Mesenchymal stem cell (in vitro differentiated cells and primary cell): ENCODE results near the gene INCA1.

ENCODE experiments used
- DNase-seq: peaks from one replicate; pipeline ENCODE4 v3.0.0-alpha.2; 2013
- H2AFZ ChIP-seq: one replicate; pipeline ENCODE4 v1.6.1; 2013; ENCODE audit warnings: low read depth, mild to moderate bottlenecking, control low read depth, inconsistent platforms, low read length, moderate library complexity
- H2AK5ac ChIP-seq: 2 replicates; pipeline ENCODE4 v1.6.1; 2013; ENCODE audit warnings: low read length, moderate library complexity, mild to moderate bottlenecking, inconsistent platforms; ENCODE audit not compliant: severe bottlenecking
- H2BK120ac ChIP-seq: one replicate; pipeline ENCODE4 v1.6.1; 2013; ENCODE audit warnings: low read depth, mild to moderate bottlenecking, inconsistent platforms, low read length, moderate library complexity
- H2BK12ac ChIP-seq, 2 experiments: one replicate each; pipeline ENCODE4 v1.6.1; 2013; ENCODE audit warnings: inconsistent platforms in 2 of 2, low read length in 2 of 2, mild to moderate bottlenecking in 2 of 2, moderate library complexity in 2 of 2, control low read depth in 1 of 2
- H2BK15ac ChIP-seq: one replicate; pipeline ENCODE4 v1.6.1; 2013; ENCODE audit warnings: mild to moderate bottlenecking, low read depth, inconsistent platforms; ENCODE audit not compliant: poor library complexity, severe bottlenecking
- H2BK5ac ChIP-seq: 2 replicates; pipeline ENCODE4 v1.6.1; 2013; ENCODE audit warnings: low read depth, mild to moderate bottlenecking, low read length, control low read depth, inconsistent platforms; ENCODE audit not compliant: poor library complexity, severe bottlenecking
- H3K14ac ChIP-seq, 2 experiments: one replicate each; pipeline ENCODE4 v1.6.1; 2013; ENCODE audit warnings: inconsistent platforms in 2 of 2, low read length in 2 of 2, control low read depth in 1 of 2, mild to moderate bottlenecking in 1 of 2, moderate library complexity in 1 of 2
- H3K18ac ChIP-seq, 2 experiments: one replicate each; pipeline ENCODE4 v1.6.1; 2013; ENCODE audit warnings: inconsistent platforms in 2 of 2, low read length in 2 of 2, control low read depth in 1 of 2, low read depth in 1 of 2, mild to moderate bottlenecking in 1 of 2
- H3K23ac ChIP-seq, 2 experiments: one replicate each; pipeline ENCODE4 v1.6.1; 2013; ENCODE audit warnings: inconsistent platforms in 2 of 2, low read length in 2 of 2, mild to moderate bottlenecking in 2 of 2, moderate library complexity in 2 of 2, control low read depth in 1 of 2
- H3K27ac ChIP-seq: 2 replicates; pipeline ENCODE4 v1.5.1; 2013; ENCODE audit warnings: mild to moderate bottlenecking, moderate library complexity, low read length, control low read depth, inconsistent platforms; ENCODE audit not compliant: poor library complexity, severe bottlenecking
- H3K27me3 ChIP-seq, 2 experiments: 2 replicates each; pipeline versions ENCODE4 v1.6.1 to v1.7.0; 2013; ENCODE audit warnings: low read length in 2 of 2, mild to moderate bottlenecking in 2 of 2, moderate library complexity in 2 of 2, control low read depth in 1 of 2, inconsistent platforms in 1 of 2; ENCODE audit not compliant: control insufficient read depth in 1 of 2, insufficient read depth in 1 of 2
- H3K36me3 ChIP-seq, 2 experiments: 2 replicates each; pipeline versions ENCODE4 v1.6.1 to v1.7.0; 2013; ENCODE audit warnings: low read length in 2 of 2, control low read depth in 1 of 2, inconsistent platforms in 1 of 2, low read depth in 1 of 2, mild to moderate bottlenecking in 1 of 2; ENCODE audit not compliant: insufficient read depth in 2 of 2, control insufficient read depth in 1 of 2
- H3K4ac ChIP-seq, 2 experiments: one replicate each; pipeline ENCODE4 v1.6.1; 2013; ENCODE audit warnings: inconsistent platforms in 2 of 2, low read length in 2 of 2, mild to moderate bottlenecking in 2 of 2, moderate library complexity in 2 of 2, control low read depth in 1 of 2, low read depth in 1 of 2
- H3K4me1 ChIP-seq: 2 replicates; pipeline ENCODE4 v1.6.1; 2013; ENCODE audit warnings: low read depth, low read length, control low read depth; ENCODE audit not compliant: control insufficient read depth, insufficient read depth
- H3K4me2 ChIP-seq: 2 replicates; pipeline ENCODE4 v1.6.1; 2013; ENCODE audit warnings: low read length, mild to moderate bottlenecking, inconsistent platforms; ENCODE audit not compliant: poor library complexity, severe bottlenecking
- H3K4me3 ChIP-seq, 2 experiments: 2 replicates each; pipeline versions ENCODE4 v1.5.1 to v1.7.0; 2013; ENCODE audit warnings: low read length in 2 of 2, mild to moderate bottlenecking in 2 of 2, control low read depth in 1 of 2, low read depth in 1 of 2; ENCODE audit not compliant: insufficient read depth in 1 of 2
- H3K79me1 ChIP-seq: replicated peaks from 2 replicates; pipeline ENCODE4 v1.6.1; 2013; ENCODE audit warnings: mild to moderate bottlenecking, control low read depth, low read length, inconsistent platforms; ENCODE audit not compliant: poor library complexity, severe bottlenecking
- H3K9ac ChIP-seq: 2 replicates; pipeline ENCODE4 v1.7.0; 2013; ENCODE audit warnings: mild to moderate bottlenecking, low read length, moderate library complexity
- H3K9me3 ChIP-seq: 2 replicates; pipeline ENCODE4 v1.7.0; 2013; ENCODE audit warnings: mild to moderate bottlenecking, low read length; ENCODE audit not compliant: control insufficient read depth
- H4K8ac ChIP-seq: one replicate; pipeline ENCODE4 v1.6.1; 2013; ENCODE audit warnings: inconsistent platforms, mild to moderate bottlenecking, low read length, moderate library complexity
- H4K91ac ChIP-seq: one replicate; pipeline ENCODE4 v1.6.1; 2013; ENCODE audit warnings: mild to moderate bottlenecking, low read length, inconsistent platforms
- WGBS: methylation state at CpG from one replicate; pipeline ENCODE4 v1.1.7; 2013; ENCODE audit warnings: mixed read lengths; 5-methylcytosine and 5-hydroxymethylcytosine counted together

INCA1 gene

DNA sequence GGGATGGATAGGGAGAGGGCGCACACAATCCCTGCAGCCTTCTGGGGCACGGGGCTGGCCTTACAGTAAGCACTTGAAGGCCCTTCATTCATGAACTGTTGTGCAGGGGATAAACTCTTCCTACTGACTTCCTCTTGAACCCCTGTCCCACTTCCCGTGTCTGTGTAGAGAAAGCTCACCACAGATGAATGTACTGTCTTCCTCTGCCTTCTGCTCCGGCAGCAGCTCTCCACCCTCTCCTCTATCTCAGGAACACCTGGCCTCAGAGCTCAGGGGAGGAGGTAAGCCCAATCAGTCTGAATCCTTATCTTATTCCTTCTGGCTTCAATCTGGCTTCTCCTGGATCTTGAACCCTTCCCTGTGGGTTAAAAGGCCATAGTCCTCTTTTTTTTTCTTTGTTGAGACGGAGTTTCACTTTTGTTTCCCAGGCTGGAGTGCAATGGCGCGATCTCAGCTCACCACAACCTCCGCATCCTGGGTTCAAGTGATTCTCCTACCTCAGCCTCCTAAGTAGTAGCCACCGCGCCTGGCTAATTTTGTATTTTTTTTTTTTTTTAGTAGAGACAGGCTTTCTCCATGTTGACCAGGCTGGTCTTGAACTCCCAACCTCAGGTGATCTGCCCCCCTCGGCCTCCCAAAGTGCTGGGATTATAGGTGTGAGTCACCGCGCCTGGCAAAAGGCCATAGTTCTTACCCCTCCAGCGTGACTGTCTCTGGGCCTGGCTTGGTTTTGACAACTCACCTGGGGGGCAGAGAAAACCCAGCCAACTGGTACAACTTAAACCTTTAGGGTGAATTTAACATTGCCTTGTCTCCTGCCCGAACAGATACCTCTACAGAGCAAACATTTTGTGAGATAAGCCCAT lies 45.1 kb upstream of the INCA1 start:
- H2BK120ac ChIP-seq = no peak overlapping the region
- no peak overlapping the region for H2AFZ ChIP-seq
- H3K14ac ChIP-seq = no peak overlapping the region
- H3K4me2 ChIP-seq = no peak overlapping the region
- 86% methylated on average over 10 of the region's 15 CpGs for WGBS
- no peak overlapping the region for H2BK12ac ChIP-seq
- H3K27ac ChIP-seq = no peak overlapping the region
- no peak for DNase-seq
- H3K27me3 ChIP-seq = no peaks in the 10 kb centered on the region
- no peak overlapping the region for H4K91ac ChIP-seq
- H3K4me1 ChIP-seq = no peaks in the 10 kb centered on the region
- H4K8ac ChIP-seq = no peak overlapping the region
- H2BK15ac ChIP-seq = no peak overlapping the region
- H2AK5ac ChIP-seq = no peak overlapping the region
- no peak overlapping the region for H3K23ac ChIP-seq
- no peaks in the 10 kb centered on the region for H3K36me3 ChIP-seq
- no peaks in the 10 kb centered on the region for H3K79me1 ChIP-seq
- no peak overlapping the region for H3K4ac ChIP-seq
- no peak overlapping the region for H2BK5ac ChIP-seq
- H3K18ac ChIP-seq = no peak overlapping the region
- H3K9ac ChIP-seq = no peak overlapping the region
- H3K4me3 ChIP-seq = no peak overlapping the region
- H3K9me3 ChIP-seq = no peaks in the 10 kb centered on the region

GRCh38 chr17:5035315-5035714 lies 38.0 kb upstream of the INCA1 start, which contains the start of gene SLC52A1:
Gene SLC52A1 (minus strand): TSS chr17:5035426. CDS start chr17:5034606, 820 bp downstream.
- Histone ChIP-seq H3K27me3 (peaks cover 6 to 9% of the 10 kb centered on the region in 2 experiments), H3K79me1 (no peaks in the 10 kb centered on the region), H3K4ac (no peak within 1 kb of the TSS), H4K8ac (no peak within 1 kb of the TSS), H2BK120ac (no peak within 1 kb of the TSS), H2BK12ac (peak within 1 kb of the TSS in 1 of 2 experiments; percentile 47), H3K4me2 (peak within 1 kb of the TSS; percentile 23), H3K36me3 (no peaks in the 10 kb centered on the region), H2BK5ac (no peak within 1 kb of the TSS), H3K4me3 (peak within 1 kb of the TSS in 1 of 2 experiments; percentile 71), H3K23ac (no peak within 1 kb of the TSS), H3K9ac (peak within 1 kb of the TSS; percentile 53), H3K27ac (no peak within 1 kb of the TSS), H3K9me3 (no peaks in the 10 kb centered on the region), H2BK15ac (no peak within 1 kb of the TSS), H3K18ac (no peak within 1 kb of the TSS), H3K14ac (no peak within 1 kb of the TSS), H3K4me1 (peaks cover 3% of the 10 kb centered on the region), H2AK5ac (no peak within 1 kb of the TSS), H2AFZ (no peak within 1 kb of the TSS), H4K91ac (peak within 1 kb of the TSS; percentile 8)
- 21% methylated on average over 12 of the region's 24 CpGs for WGBS
- no peak for DNase-seq

- no peak overlapping the region for H3K4me2 ChIP-seq
- no peak overlapping the region for H2BK120ac ChIP-seq
- no peak overlapping the region for H3K27ac ChIP-seq
- no peak overlapping the region for H3K4ac ChIP-seq
- no peak for DNase-seq
- H3K18ac ChIP-seq = no peak overlapping the region
- H3K36me3 ChIP-seq = no peaks in the 10 kb centered on the region
- H2AK5ac ChIP-seq = no peak overlapping the region
- WGBS = 93% methylated on average over 14 of the region's 14 CpGs
- peak overlapping the region; percentile 8 for H4K91ac ChIP-seq
- H2BK15ac ChIP-seq = no peak overlapping the region
- H3K4me1 ChIP-seq = peaks cover 3% of the 10 kb centered on the region
- H3K14ac ChIP-seq = no peak overlapping the region
- H3K4me3 ChIP-seq = no peak overlapping the region
- no peak overlapping the region for H2BK5ac ChIP-seq
- H3K9ac ChIP-seq = no peak overlapping the region
- no peak overlapping the region for H2BK12ac ChIP-seq
- H3K79me1 ChIP-seq = no peaks in the 10 kb centered on the region
- no peaks in the 10 kb centered on the region for H3K9me3 ChIP-seq
- H3K27me3 ChIP-seq = peaks cover 6 to 9% of the 10 kb centered on the region in 2 experiments
- H4K8ac ChIP-seq = no peak overlapping the region
- H3K23ac ChIP-seq = no peak overlapping the region
- H2AFZ ChIP-seq = no peak overlapping the region
Measured at GRCh38 chr17:5034651-5035050, 37.3 kb upstream of the INCA1 start.

DNA sequence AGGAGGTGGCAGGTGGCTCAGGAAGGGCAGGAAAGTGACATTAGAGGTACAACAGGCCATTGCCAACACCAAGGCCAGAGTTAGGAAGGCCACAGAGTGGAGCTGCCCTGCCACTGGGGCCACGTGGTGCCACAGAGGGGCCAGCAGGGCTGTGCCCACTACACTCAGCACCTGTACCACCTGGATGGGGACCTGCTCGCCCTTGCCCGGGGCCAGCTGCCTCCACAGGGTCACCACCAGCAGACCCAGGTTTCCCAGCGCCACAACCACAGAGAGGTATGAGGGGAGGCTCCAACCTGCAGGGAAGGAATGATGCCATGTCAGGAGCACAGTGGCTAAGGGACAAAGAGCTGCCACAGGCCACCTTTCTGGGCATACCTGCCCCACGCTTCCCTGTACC lies 36.7 kb upstream of the INCA1 start:
- Histone ChIP-seq H3K9ac (no peak overlapping the region), H2BK15ac (no peak overlapping the region), H2AFZ (no peak overlapping the region), H2BK12ac (no peak overlapping the region), H2AK5ac (no peak overlapping the region), H3K36me3 (no peaks in the 10 kb centered on the region), H2BK5ac (no peak overlapping the region), H3K27ac (no peak overlapping the region), H3K79me1 (no peaks in the 10 kb centered on the region), H3K18ac (no peak overlapping the region), H3K14ac (no peak overlapping the region), H3K27me3 (peaks cover 6 to 9% of the 10 kb centered on the region in 2 experiments), H4K8ac (no peak overlapping the region), H3K4me2 (no peak overlapping the region), H3K4me1 (peaks cover 3% of the 10 kb centered on the region), H3K4ac (no peak overlapping the region), H3K4me3 (no peak overlapping the region), H2BK120ac (no peak overlapping the region), H3K9me3 (no peaks in the 10 kb centered on the region), H4K91ac (no peak overlapping the region), H3K23ac (no peak overlapping the region)
- DNase-seq = no peak
- WGBS = 85% methylated on average over 5 of the region's 5 CpGs
